Loucy (cell line): ENCODE data around the gene RASA4B.
"Not testable (repeated sequence)": the region's sequence is repeated elsewhere in the genome, so short reads cannot be mapped to it uniquely, and the experiment has no call there.

Experiments
- CTCF ChIP-seq: fragments of 200-600 bp; sonication (generic); conservative IDR thresholded peaks from 2 replicates; pipeline ENCODE4 v1.5.1; 2014; ENCODE audit warnings: mild to moderate bottlenecking, antibody characterized with exemption, low read length
- EZH2phosphoT487 ChIP-seq: fragments of 200-600 bp; IDR thresholded peaks from 2 replicates; pipeline ENCODE4 v1.6.1; 2018; ENCODE audit warnings: antibody characterized with exemption, mild to moderate bottlenecking, moderate library complexity, borderline replicate concordance

DNA sequence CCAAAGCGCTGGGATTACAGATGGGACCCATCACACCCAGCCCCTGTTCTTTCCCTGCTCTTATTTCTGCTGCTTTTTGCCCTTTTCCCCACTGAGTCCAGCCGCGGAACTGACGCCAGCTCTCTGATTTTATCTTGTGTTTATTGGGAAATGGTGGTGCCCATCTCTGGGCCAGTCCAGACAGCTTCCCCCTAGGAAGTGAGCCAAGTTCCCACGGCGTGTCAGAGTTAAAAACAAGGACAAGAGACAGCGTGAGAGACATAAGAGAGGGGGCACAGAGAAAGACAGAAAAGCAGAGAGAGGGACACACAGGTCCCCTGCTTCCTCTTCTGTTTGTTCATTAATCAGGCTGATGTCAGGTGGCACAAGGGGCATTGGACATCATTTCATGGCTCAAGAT, 14.0 kb upstream of the RASA4B start:
- not testable (repeated sequence) for TF ChIP-seq CTCF, EZH2phosphoT487
